Transverse colon (tissue), 4 donors: ENCODE results near the gene PPP6R3. TPM values are rescaled to one million over a fixed set of nuclear protein-coding genes. Genes with fewer than 3 reads are reported as not detected.

Experiments used
- DNase-seq: peaks from one replicate; pipeline ENCODE4 v3.0.0-alpha.2; 2019
- H3K27ac ChIP-seq, 4 donors: fragments of 200-600 bp; sonication (generic); 2 replicates each; pipeline ENCODE4 v1.5.1; 2016 to 2018; ENCODE audit warnings: inconsistent platforms in 4 of 4
- H3K27me3 ChIP-seq: fragments of 200-600 bp; sonication (generic); 2 replicates; pipeline ENCODE4 v1.5.1; 2017; ENCODE audit warnings: inconsistent platforms
- H3K36me3 ChIP-seq, 4 donors: fragments of 200-600 bp; sonication (generic); 2 replicates each; pipeline ENCODE4 v1.5.1; 2017 to 2019; ENCODE audit warnings: inconsistent platforms in 4 of 4
- H3K4me1 ChIP-seq, 4 donors: fragments of 200-600 bp; sonication (generic); 2 replicates each; pipeline ENCODE4 v1.5.1; 2017 to 2020; ENCODE audit warnings: inconsistent platforms in 4 of 4
- H3K4me3 ChIP-seq, 4 donors: fragments of 200-600 bp; sonication (generic); 1 replicate in 1 of 4; 2 replicates in 3 of 4; pipeline versions ENCODE4 v1.5.1 to v1.6.1; 2017 to 2019; ENCODE audit warnings: inconsistent platforms in 4 of 4
- H3K9me3 ChIP-seq, 2 donors: fragments of 200-600 bp; sonication (generic); 2 replicates each; pipeline ENCODE4 v1.5.1; 2017 to 2019; ENCODE audit warnings: inconsistent platforms in 2 of 2
- EP300 ChIP-seq: sonication (generic); formaldehyde crosslinking; IDR thresholded peaks from one replicate; pipeline ENCODE4 v1.6.1; 2017; ENCODE audit warnings: antibody characterized with exemption, low read depth
- POLR2A ChIP-seq: fragments of 450-650 bp; IDR thresholded peaks from one replicate; pipeline ENCODE4 v1.6.1; 2016; ENCODE audit warnings: antibody characterized with exemption, mild to moderate bottlenecking, moderate library complexity
- POLR2AphosphoS5 ChIP-seq, 3 donors: sonication (generic); formaldehyde crosslinking; IDR thresholded peaks; one replicate each; pipeline ENCODE4 v1.6.1; 2016; ENCODE audit warnings: antibody characterized with exemption in 3 of 3
- WGBS, 2 donors: methylation state at CpG; one replicate each; pipeline ENCODE4 v1.1.5; 2018; ENCODE audit warnings: low coverage in 1 of 2; 5-methylcytosine and 5-hydroxymethylcytosine counted together
- in situ Hi-C, 4 donors: fragments of 200-750 bp; cut with MboI; loops; one replicate each; pipeline versions ENCODE4 v1.15.0 to v1.15.1; 2017; ENCODE audit warnings: low sequenced_read_pairs in 3 of 4, low pct_ligation_motif_present in 1 of 4, low pct_unique_long_range_greater_than_20kb in 1 of 4
- intact Hi-C: fragments of 100-400 bp; cut with DNase I; formaldehyde crosslinking; loops from one replicate; pipeline ENCODE4 v1.15.1; 2023; ENCODE audit warnings: low total_unique reads
- total RNA-seq, 4 donors: library from RNA; depleted of rRNA; stranded (reverse); fragments of >200 nt; gene quantifications; one replicate each; pipeline ENCODE4 v1.1.0, GENCODE V29; 2016
- TF ChIP-seq, protein P1 (sequence below), 5 experiments: fragments of 200-600 bp in 3 of 5; fragments of 450-650 bp in 2 of 5; sonication (generic) in 3 of 5; IDR thresholded peaks; 1 replicate in 2 of 5; 2 replicates in 3 of 5; pipeline ENCODE4 v1.5.1; 2016 to 2017; ENCODE audit warnings: antibody characterized with exemption in 5 of 5, inconsistent platforms in 3 of 5, mild to moderate bottlenecking in 2 of 5, moderate library complexity in 1 of 5

Gene PPP6R3
- total RNA-seq, 4 donors from 2014 or later = 89.8 to 158 (median 117) TPM

DNA sequence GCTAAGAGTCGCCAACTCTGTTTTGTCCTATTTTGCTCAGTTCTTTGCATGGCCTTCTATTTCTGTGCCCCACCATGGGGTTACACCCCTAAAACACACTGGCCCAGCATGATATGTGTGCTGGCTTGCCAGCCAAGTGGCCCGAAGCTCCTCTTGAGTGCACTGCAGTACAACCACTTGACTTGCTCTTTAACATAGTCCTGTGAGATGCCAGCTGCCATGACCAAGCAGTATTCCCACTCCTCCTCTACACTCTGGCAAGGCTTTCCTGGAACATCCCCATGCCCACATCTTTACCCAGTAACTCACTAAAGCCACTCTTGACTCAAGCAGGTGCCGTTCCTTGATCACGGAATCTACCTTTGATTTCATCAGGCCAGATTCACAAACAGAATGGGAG lies 120.9 kb downstream of the PPP6R3 start:
- Histone ChIP-seq H3K4me1 (peaks cover 0 to 5% (median 0%) of the 10 kb centered on the region in 4 donors), H3K27me3 (no peaks in the 10 kb centered on the region), H3K9me3 (no peaks in the 10 kb centered on the region), H3K36me3 (peaks cover 0 to 29% (median 5%) of the 10 kb centered on the region in 4 donors), H3K4me3 (no peak overlapping the region), H3K27ac (no peak overlapping the region)
- in situ Hi-C loops (no loop called here), intact Hi-C loops (no loop called here)
- DNase-seq = no peak
- TF ChIP-seq EP300 = no peak
- no peak for TF ChIP-seq POLR2AphosphoS5 (IDR thresholded peaks at IDR 0.05)
- TF ChIP-seq, protein P1, sequence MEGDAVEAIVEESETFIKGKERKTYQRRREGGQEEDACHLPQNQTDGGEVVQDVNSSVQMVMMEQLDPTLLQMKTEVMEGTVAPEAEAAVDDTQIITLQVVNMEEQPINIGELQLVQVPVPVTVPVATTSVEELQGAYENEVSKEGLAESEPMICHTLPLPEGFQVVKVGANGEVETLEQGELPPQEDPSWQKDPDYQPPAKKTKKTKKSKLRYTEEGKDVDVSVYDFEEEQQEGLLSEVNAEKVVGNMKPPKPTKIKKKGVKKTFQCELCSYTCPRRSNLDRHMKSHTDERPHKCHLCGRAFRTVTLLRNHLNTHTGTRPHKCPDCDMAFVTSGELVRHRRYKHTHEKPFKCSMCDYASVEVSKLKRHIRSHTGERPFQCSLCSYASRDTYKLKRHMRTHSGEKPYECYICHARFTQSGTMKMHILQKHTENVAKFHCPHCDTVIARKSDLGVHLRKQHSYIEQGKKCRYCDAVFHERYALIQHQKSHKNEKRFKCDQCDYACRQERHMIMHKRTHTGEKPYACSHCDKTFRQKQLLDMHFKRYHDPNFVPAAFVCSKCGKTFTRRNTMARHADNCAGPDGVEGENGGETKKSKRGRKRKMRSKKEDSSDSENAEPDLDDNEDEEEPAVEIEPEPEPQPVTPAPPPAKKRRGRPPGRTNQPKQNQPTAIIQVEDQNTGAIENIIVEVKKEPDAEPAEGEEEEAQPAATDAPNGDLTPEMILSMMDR (IDR thresholded peaks at IDR 0.05) = no peak
- TF ChIP-seq POLR2A = no peak
- 96% methylated on average over 3 to 4 of the region's 4 CpGs for WGBS, 2 donors

GRCh38 chr11:68581901-68582300 lies 121.3 kb downstream of the PPP6R3 start:
- 94 to 100% methylated on average over 1 to 3 of the region's 3 CpGs for WGBS, 2 donors
- no peaks in the 10 kb centered on the region for H3K9me3 ChIP-seq
- no peak for DNase-seq
- peaks cover 0 to 5% (median 0%) of the 10 kb centered on the region in 4 donors for H3K4me1 ChIP-seq
- peaks cover 0 to 29% (median 3%) of the 10 kb centered on the region in 4 donors for H3K36me3 ChIP-seq
- H3K4me3 ChIP-seq = no peak overlapping the region
- no peak overlapping the region for H3K27ac ChIP-seq
- TF ChIP-seq EP300 = no peak
- TF ChIP-seq POLR2A = no peak
- TF ChIP-seq, protein P1 (IDR thresholded peaks at IDR 0.05) = no peak
- TF ChIP-seq POLR2AphosphoS5 (IDR thresholded peaks at IDR 0.05) = no peak
- in situ Hi-C loops = no loop called here
- intact Hi-C loops = no loop called here
- no peaks in the 10 kb centered on the region for H3K27me3 ChIP-seq

DNA sequence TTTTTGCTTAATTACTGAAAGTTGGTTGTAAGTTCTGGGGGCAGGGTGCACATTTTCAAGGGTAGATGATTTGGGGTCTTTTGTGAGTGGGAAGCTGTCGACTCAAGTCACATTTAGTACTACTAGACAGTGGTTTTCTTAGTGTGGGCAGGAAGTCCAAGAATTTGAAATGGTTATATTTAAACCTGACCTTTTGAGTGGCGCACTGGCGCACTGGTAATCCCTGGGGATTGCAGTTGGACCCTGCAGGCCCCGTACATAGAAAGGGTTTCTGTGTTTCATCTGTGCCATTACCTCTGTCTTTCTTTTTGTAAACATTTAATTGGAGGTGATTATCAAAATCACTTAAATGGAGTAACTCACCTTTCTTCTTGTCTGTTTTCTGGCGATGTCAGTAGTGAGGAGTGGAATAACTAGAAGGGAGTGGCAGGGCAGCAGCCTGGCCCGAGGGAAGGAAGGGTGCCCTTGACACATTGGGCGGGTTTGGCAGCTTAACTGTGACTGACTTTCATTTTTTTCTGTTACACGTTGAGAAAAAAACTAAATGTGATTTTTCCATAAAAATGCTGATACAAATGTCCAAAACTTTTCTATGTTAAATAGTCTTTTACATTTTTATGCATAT lies 122.0 kb downstream of the PPP6R3 start:
- H3K4me1 ChIP-seq = peaks cover 0 to 5% (median 0%) of the 10 kb centered on the region in 4 donors

GRCh38 chr11:68583041-68583446 lies 122.5 kb downstream of the PPP6R3 start:
- Histone ChIP-seq H3K36me3 (peaks cover 0 to 31% (median 2%) of the 10 kb centered on the region in 4 donors), H3K4me1 (peaks cover 0 to 5% (median 0%) of the 10 kb centered on the region in 4 donors), H3K9me3 (no peaks in the 10 kb centered on the region), H3K27me3 (no peaks in the 10 kb centered on the region), H3K4me3 (no peak overlapping the region), H3K27ac (no peak overlapping the region)
- no peak for DNase-seq
- WGBS, 2 donors = 64 to 76% methylated on average over 2 of the region's 2 CpGs
- in situ Hi-C loops = no loop called here
- no peak for TF ChIP-seq POLR2A
- TF ChIP-seq, protein P1 (IDR thresholded peaks at IDR 0.05) = no peak
- no peak for TF ChIP-seq EP300
- TF ChIP-seq POLR2AphosphoS5 (IDR thresholded peaks at IDR 0.05) = no peak
- intact Hi-C loops = no loop called here

More for the DNA sequence above, 122.0 kb downstream of the PPP6R3 start:
- Histone ChIP-seq H3K4me3 (no peak overlapping the region), H3K9me3 (no peaks in the 10 kb centered on the region), H3K27ac (no peak overlapping the region), H3K27me3 (no peaks in the 10 kb centered on the region), H3K36me3 (peaks cover 0 to 31% (median 2%) of the 10 kb centered on the region in 4 donors)
- intact Hi-C loops = no loop called here
- in situ Hi-C loops = no loop called here
- no peak for DNase-seq
- no peak for TF ChIP-seq POLR2A
- TF ChIP-seq, protein P1 (IDR thresholded peaks at IDR 0.05) = no peak
- TF ChIP-seq EP300 = no peak
- TF ChIP-seq POLR2AphosphoS5 (IDR thresholded peaks at IDR 0.05) = no peak
- WGBS, 2 donors = 63 to 71% methylated on average over 7 to 8 of the region's 8 CpGs
